22Rv1 (cell line): ENCODE results near the gene CLCA4.
"Not testable (repeated sequence)": the region's sequence is repeated elsewhere in the genome, so short reads cannot be mapped to it uniquely, and the experiment has no call there.

Source experiments
- ZFX ChIP-seq: fragments of 450-650 bp; IDR thresholded peaks from 2 replicates; pipeline ENCODE4 v1.6.1; 2017; ENCODE audit warnings: antibody characterized with exemption, borderline replicate concordance
- TF ChIP-seq, protein P1 (sequence below): fragments of 450-650 bp; IDR thresholded peaks from 2 replicates; pipeline ENCODE4 v1.5.1; 2017; ENCODE audit warnings: mild to moderate bottlenecking

DNA sequence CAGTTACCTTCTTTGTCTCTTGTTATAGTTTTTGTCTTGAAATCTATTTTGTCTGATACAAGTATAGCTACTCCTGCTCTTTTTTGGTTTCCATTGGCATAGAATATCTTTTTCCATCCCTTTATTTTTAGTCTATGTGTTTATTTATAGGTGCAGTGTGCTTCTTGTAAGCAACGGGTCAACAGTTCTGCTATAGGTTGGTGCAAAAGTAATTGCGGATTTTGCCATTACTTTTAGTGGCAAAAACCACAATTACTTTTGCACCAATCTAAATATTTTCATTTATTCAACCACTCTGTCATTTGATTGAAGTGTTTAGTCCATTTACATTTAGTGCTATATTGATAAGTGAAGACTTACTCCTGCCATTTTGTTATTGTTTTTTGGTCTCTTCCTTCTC lies 59.2 kb downstream of the CLCA4 start:
- TF ChIP-seq, protein P1, sequence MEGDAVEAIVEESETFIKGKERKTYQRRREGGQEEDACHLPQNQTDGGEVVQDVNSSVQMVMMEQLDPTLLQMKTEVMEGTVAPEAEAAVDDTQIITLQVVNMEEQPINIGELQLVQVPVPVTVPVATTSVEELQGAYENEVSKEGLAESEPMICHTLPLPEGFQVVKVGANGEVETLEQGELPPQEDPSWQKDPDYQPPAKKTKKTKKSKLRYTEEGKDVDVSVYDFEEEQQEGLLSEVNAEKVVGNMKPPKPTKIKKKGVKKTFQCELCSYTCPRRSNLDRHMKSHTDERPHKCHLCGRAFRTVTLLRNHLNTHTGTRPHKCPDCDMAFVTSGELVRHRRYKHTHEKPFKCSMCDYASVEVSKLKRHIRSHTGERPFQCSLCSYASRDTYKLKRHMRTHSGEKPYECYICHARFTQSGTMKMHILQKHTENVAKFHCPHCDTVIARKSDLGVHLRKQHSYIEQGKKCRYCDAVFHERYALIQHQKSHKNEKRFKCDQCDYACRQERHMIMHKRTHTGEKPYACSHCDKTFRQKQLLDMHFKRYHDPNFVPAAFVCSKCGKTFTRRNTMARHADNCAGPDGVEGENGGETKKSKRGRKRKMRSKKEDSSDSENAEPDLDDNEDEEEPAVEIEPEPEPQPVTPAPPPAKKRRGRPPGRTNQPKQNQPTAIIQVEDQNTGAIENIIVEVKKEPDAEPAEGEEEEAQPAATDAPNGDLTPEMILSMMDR: not testable (repeated sequence)
- TF ChIP-seq ZFX: not testable (repeated sequence)
